CD4-positive, alpha-beta T cell treated with Interleukin-17A for 4 hours (primary cell): ENCODE results near the gene CYP27A1.
"Not testable (repeated sequence)": the region's sequence is repeated elsewhere in the genome, so short reads cannot be mapped to it uniquely, and the experiment has no call there.

ENCODE experiments used
- DNase-seq: peaks from one replicate; pipeline ENCODE4 v3.0.0-alpha.2; 2020; ENCODE audit warnings: mixed read lengths

CYP27A1 gene

GRCh38 chr2:218833023-218833609 is 51.2 kb downstream of the CYP27A1 start:
- DNase-seq: no peak

- DNase-seq: no peak
Measured at GRCh38 chr2:218834685-218835084, 52.7 kb downstream of the CYP27A1 start.

GRCh38 chr2:218837495-218837894 is 55.5 kb downstream of the CYP27A1 start:
- no peak for DNase-seq

GRCh38 chr2:218839430-218839829 is 57.5 kb downstream of the CYP27A1 start:
- no peak for DNase-seq

- no peak for DNase-seq
Measured at GRCh38 chr2:218839888-218840287, 57.9 kb downstream of the CYP27A1 start.

- not testable (repeated sequence) for DNase-seq
Measured at GRCh38 chr2:218844334-218844733, 62.4 kb downstream of the CYP27A1 start.

GRCh38 chr2:218846963-218847362 is 65.0 kb downstream of the CYP27A1 start:
- DNase-seq: not testable (repeated sequence)

GRCh38 chr2:218849721-218850120 is 67.8 kb downstream of the CYP27A1 start:
- DNase-seq: no peak

GRCh38 chr2:218850796-218851195 is 68.8 kb downstream of the CYP27A1 start:
- DNase-seq: no peak

- DNase-seq: no peak
Measured at GRCh38 chr2:218851286-218851685, 69.3 kb downstream of the CYP27A1 start.

GRCh38 chr2:218852911-218853667 is 71.1 kb downstream of the CYP27A1 start:
- peak; percentile 78 for DNase-seq

GRCh38 chr2:218853766-218854165 is 71.8 kb downstream of the CYP27A1 start:
- no peak for DNase-seq

- DNase-seq: no peak
Measured at GRCh38 chr2:218854860-218855259, 72.9 kb downstream of the CYP27A1 start.

GRCh38 chr2:218855305-218856166 is 73.6 kb downstream of the CYP27A1 start:
- no peak for DNase-seq

- no peak for DNase-seq
Measured at GRCh38 chr2:218856167-218856895, 74.4 kb downstream of the CYP27A1 start.

GRCh38 chr2:218856896-218857243 is 74.9 kb downstream of the CYP27A1 start:
- DNase-seq: no peak

- no peak for DNase-seq
Measured at GRCh38 chr2:218857371-218858137, 75.6 kb downstream of the CYP27A1 start.

- DNase-seq: no peak
Measured at GRCh38 chr2:218858138-218858445, 76.1 kb downstream of the CYP27A1 start.

- DNase-seq: no peak
Measured at GRCh38 chr2:218858671-218859555, 77.0 kb downstream of the CYP27A1 start.

GRCh38 chr2:218859556-218859987 is 77.6 kb downstream of the CYP27A1 start, which contains the start of gene WNT6:
TSS of gene WNT6 (plus strand) at chr2:218859805. CDS start at chr2:218860038, 233 bp downstream.
- DNase-seq: peak; percentile 26
